Activated CD4-positive, alpha-beta T cell treated with anti-CD3 and anti-CD28 coated beads, Interleukin-2, amount 50 U/mL, for 48 hours (primary cell): ENCODE results near the gene KLLN.
"Not testable (repeated sequence)": the region's sequence is repeated elsewhere in the genome, so short reads cannot be mapped to it uniquely, and the experiment has no call there.

Source experiments
- DNase-seq, 2 experiments: peaks; one replicate each; pipeline ENCODE4 v3.0.0-alpha.2; 2020

The KLLN gene, protein sequence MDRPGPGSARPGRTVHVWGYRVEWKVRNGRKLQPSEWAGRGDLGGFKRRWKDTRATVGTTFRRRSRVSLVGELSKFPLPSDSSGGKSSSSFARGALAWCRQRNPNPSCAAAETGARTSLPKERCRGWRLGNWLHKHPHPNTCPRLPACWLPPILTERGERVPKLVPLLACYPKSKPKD

DNA sequence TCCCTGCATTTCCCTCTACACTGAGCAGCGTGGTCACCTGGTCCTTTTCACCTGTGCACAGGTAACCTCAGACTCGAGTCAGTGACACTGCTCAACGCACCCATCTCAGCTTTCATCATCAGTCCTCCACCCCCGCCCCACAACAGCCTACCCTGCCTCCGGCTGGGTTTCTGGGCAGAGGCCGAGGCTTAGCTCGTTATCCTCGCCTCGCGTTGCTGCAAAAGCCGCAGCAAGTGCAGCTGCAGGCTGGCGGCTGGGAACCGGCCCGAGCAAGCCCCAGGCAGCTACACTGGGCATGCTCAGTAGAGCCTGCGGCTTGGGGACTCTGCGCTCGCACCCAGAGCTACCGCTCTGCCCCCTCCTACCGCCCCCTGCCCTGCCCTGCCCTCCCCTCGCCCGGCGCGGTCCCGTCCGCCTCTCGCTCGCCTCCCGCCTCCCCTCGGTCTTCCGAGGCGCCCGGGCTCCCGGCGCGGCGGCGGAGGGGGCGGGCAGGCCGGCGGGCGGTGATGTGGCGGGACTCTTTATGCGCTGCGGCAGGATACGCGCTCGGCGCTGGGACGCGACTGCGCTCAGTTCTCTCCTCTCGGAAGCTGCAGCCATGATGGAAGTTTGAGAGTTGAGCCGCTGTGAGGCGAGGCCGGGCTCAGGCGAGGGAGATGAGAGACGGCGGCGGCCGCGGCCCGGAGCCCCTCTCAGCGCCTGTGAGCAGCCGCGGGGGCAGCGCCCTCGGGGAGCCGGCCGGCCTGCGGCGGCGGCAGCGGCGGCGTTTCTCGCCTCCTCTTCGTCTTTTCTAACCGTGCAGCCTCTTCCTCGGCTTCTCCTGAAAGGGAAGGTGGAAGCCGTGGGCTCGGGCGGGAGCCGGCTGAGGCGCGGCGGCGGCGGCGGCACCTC is at the start of gene KLLN, which contains the start of gene PTEN:
TSS of gene KLLN (minus strand) at position 481 of the 891 bp plus-strand sequence. CDS start 1,046 bp downstream, outside the sequence.
TSS of gene PTEN (plus strand) at position 573 of the 891 bp plus-strand sequence. CDS start 845 bp downstream, outside the sequence.
- DNase-seq = peak; percentile 82 to 86

DNA sequence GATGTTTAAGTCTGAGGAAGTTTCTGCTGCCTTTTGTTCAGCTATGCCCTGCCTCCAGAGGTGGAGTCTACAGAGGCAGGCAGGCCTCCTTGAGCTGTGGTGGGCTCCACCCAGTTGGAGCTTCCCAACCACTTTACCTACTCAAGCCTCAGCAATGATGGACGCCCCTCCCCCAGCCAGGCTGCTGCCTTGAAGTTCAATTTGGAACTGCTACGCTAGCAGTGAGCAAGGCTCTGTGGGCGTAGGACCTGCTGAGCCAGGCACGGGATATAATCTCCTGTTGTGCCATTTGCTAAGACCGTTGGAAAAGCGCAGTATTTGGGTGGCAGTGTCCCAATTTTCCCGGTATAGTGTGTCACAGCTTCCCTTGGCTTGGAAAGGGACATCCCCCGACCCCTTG is 40.1 kb upstream of the KLLN start:
- DNase-seq = not testable (repeated sequence)

DNA sequence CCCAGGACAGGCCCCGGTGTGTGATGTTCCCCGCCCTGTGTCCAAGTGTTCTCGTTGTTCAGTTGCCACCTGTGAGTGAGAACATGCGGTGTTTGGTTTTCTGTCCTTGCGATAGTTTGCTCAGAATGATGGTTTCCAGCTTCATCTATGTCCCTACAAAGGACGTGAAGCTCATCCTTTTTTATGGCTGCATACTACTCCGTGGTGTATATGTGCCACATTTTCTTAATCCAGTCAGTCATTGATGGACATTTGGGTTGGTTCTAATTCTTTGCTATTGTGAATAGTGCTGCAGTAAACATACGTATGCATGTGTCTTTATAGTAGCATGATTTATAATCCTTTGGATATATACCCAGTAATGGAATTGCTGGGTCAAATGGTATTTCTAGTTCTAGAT is 34.6 kb upstream of the KLLN start:
- not testable (repeated sequence) for DNase-seq

DNA sequence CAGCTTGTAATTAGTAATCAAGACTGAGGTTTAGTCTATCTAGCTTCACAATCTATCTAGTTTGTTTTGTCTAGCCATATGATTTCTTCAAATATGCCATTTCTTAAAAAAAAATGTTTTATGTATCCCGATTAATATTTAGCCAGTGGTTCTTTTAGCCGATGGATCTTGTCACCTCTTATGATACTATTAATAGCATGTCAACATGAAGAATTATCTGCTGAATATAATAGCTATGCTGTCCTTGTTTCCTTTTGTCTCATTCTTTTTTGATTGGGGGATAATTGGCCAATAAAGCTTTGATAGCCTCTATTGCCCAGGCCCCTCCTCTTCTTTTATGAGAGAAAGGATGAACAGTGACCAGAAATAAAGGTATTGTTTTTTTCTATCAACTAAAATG is 32.9 kb upstream of the KLLN start:
- no peak for DNase-seq

DNA sequence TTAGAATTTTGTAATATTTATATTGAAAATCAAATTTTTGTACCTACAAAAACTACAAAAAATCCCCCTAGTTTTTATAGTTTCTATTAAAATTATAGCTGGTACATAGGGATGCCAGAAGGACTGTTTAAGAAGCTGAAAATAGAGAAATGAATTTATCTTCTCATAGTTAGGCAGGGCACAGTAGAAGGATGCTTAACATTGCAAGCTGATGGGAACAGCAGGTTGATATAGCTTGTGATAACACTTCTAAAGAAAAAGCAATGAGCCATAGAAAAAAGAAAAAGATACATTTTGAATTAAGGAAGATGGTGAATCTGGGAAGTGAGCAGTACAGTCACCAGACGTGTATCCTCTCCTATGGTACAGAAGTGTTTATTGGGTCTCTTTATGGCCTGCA is 32.1 kb upstream of the KLLN start:
- DNase-seq = no peak

DNA sequence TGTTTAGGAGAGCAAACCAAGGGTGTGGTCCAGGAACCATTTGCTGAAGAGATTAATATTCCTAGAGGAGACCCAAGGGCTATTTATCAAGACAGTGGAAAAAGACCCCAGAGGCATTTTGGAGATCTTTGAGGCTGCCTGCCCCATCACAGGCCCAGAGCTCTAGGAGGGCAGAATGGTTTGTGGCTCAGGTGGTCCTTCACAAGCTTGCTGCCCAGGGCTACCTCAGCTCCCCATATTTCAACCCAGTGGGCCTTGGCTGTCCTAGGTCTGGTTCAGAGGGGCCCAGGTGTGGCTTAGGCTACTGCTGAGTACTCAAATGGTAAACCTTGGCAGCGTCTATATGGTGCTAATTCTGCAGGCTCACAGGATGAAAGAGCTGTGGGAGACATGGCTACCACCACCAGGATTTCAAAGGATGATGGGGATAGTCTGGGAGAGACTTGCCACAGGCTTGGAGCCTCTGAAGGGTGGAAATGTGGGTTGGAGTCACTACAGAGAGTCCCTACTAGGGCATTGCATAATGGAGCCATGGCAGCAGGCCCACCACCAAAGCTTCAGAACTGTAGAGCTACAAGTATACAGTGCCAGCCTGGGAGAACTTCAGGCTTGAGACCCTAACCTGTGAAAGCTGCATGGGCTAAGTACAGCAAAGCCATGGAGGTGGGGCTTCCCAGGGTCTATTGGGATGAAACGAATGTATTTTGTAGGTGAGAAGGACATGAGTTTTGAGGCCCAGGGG is 24.4 kb upstream of the KLLN start:
- no peak for DNase-seq

DNA sequence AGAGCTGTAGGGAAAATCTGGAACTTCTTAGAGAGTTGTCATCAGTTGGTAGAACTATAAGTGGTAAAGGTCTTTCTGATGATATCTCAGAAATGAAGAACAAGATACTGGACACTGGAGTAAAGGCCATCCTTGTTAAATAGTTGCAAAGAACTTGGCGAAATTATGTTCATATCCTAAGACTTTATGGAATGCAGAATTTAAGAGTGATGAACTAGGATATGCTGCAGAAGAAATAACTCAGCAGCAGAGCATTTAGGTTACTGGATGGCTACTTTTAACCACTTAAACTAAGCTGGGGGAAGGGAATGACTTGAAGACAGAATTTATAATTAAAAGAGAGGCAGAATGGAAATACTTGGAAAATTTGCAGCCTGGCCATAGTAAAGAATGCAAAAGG is 23.8 kb upstream of the KLLN start:
- DNase-seq = no peak

DNA sequence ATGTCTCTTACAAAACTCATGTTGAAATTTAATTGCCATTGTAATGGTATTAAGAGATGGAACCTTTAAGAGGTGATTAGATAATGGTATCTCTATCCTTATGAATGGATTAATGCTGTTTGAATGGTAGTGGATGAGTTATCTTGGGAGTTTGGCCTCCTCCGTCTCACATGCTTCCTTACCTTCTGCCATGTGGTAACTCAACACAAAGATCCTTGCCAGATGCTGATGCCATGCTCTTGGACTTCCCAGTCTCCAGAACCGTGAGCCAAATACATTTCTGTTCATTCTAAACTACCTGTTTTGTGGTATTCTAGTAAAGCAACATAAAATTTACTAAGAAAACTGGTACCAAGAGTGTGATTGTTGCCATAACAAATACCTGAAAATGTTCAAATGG is 23.3 kb upstream of the KLLN start:
- no peak for DNase-seq

DNA sequence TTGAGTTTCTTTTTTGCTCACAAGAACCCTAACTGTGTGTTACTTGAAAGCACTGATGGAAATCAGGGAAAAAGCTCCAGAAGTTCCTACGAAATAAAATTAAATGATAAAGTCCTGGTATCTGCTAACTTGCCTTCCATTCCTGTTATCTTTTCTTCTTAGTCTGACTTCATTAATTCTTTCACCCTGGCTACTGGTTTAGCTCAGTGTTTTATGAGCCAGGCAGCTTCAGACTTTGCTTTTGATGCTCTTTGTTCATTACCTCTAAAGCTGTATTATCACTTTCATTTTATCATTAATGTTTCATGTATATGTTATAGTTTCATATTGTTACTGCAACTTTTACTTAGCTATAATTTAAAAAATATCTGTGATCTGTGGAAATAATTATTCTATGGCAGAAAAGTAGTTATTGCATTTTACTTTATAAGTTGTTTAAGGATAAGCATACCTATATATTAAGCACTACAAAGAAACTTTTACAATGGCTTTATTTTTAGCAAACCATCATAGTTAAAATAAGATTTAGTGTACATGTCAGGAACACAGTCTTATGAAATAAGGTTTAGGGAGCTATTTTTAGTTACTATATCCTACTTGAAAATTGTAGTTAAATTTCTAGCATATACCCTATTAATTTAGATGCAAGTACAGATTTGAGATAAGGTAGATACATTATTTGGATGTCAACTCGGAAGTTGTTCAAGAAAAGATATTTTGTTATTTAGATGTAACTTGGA is 19.4 kb upstream of the KLLN start:
- no peak for DNase-seq

DNA sequence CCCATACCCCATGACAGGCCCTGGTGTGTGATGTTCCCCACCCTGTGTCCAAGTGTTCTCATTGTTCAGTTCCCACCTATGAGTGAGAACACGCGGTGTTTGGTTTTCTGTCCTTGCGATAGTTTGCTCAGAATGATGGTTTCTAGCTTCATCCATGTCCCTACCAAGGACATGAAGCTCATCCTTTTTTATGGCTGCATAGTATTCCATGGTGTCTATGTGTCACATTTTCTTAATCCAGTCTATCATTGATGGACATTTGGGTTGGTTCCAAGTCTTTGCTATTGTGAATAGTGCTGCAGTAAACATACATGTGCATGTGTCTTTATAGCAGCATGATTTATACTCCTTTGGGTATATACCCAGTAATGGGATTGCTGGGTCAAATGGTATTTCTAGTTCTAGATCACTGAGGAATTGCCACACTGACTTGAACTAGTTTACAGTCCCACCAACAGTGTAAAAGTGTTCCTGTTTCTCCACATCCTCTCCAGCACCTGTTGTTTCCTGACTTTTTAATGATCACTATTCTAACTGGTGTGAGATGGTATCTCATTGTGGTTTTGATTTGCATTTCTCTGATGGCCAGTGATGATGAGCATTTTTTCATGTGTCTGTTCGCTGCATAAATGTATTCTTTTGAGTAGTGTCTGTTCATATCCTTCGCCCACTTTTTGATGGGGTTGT is 18.2 kb upstream of the KLLN start:
- DNase-seq = not testable (repeated sequence)

DNA sequence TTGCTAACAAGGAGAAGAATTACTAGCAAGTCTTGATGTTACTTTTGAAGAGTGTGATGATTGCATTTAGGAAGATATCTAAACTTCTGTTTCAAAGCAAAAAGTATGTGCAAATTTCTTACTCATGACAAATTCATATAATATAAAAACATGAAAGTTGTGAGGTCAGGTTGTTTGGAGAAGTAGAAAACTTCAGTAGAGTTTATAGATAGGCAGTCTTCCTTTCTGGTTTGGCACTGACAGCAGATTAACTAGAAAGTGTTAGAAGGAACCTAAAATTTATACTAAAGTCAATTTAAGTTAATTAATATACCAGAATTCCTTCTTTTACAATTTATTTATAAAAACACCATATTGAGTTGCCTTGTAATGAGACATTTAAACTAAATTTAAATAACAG is 17.0 kb upstream of the KLLN start:
- no peak for DNase-seq

DNA sequence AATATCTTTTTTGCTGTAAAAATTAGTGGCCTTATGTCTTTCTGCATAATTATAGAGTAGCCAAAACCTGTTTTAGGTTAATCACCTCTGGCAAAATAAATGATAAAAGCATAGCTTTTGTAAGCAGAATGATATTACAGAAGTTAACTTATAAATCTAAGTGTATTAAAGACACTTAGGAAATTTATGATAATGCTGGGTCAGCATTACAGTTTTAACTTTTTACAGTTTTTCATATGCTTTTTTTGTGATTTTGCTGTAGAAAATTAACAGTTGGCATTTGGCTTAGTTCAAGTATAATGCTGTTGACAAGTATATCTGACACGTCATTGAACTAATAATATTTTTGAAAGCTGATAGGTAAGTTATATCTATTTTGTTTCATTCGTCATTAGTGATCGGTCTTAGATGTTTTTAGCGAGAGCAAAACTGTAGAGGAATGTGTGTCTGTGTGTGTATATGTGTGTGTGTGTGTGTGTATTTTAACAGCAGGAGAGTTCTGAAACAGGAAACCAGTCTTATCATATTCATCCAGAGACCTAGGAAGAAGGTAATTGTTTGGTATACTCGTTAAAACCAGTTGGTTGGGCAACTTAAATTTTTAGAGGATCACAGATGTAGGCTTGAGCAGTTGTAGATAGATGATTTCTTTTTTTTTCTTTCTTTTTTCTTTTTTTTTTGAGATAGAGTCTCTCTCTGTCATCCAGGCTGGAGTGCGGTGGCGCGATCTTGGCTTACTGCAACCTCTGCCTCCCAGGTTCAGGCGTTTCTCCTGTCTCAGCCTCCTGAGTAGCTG is 15.5 kb upstream of the KLLN start:
- no peak for DNase-seq

DNA sequence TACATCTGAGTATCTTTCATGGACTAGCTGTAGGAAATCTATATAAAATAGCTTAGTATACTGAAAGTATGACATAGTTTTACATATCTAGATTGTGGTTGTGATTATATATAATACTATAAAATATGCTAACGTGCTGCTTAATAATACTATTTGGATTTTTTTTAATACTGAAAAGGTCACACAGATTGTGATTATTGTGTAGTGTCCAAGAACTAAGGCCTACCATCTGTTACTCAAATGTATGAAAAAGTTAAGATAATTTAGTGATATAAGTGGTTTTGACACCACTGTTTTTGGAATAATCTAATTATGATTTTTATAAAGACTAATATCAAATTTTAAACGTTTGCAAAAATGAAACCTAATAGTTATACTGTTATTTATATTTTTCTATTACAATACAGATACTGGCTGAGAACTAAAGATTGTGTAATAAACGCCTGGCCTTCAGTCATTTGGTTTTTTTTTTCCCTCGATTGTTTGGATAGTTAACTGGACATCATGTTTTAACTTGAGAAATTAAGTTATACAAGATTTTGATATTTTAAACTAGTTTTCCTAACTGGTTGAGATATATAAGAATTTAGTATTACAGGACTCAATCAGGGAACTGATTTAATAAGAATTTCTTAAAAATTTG is 12.7 kb upstream of the KLLN start:
- no peak for DNase-seq

DNA sequence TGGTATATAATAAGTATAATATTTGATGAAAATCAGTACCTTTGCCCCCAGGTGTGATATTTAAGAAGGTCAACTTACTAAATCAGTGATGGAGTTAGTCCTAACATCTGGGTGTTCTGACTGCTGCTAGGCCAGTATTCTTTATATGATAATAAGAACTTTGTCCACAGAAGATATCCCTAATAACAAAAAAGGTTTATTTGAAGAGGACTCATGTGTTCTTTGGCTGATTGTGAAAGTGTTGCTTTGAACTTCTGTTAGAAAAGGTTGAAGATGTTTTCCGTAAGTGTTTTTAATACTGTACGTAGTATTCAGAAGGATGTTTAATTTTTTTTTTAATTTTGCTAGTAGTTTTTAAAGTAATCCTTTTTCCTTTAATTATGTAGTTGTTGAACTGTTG is 10.3 kb upstream of the KLLN start:
- DNase-seq = no peak

DNA sequence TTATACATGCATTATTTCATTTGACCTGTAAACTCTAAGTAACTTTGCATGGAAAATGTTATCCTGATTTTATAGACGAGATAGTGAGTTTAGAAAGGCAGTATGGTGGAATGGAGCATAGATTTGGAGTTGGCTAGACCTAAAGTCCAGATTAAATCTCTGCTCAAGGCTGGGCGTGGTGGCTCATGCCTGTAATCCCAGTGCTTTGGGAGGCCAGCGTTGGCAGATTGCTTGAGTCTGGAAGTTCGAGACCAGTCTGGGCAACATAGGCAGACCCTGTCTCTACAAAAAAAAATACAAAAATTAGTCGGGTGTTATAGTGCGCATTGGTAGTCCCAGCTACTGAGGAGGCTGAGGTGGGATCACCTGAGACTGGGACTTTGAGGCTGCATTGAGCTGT is 9.5 kb upstream of the KLLN start:
- DNase-seq = no peak

DNA sequence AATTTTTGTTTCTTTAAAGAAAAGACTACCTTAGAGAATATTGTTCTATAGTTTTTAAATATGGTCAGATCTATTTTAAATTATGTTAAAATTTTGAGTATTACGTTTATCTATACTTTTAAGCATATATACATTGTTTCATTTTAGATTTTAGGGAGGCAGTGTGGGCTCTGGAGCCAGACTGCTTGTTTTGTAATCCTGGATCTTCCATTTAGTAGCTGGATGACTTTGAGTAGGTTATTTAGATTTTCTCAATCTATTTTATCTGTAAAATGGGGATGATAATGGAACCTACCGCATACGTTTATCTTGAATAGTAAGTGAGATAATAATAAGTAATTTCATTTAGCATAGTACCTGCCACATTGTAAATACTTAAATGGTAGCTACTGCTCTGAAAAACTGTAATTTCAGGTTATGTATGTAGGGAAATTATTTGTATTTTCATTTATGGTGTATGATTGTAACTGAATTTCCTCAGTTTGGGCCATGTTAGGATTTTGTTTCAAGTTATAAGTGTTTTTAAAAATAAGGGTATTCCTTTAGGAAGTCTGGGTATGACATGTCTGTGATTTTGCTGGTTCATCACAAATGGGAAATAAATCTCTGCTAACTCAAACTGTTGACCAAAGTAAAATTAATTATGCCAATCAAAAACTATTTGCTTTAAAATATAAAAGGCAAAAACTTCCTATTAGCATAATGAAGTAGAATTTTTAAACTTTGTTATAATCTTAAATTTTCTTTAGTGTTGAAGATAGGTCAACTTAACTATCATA is 6.6 kb upstream of the KLLN start:
- no peak for DNase-seq

DNA sequence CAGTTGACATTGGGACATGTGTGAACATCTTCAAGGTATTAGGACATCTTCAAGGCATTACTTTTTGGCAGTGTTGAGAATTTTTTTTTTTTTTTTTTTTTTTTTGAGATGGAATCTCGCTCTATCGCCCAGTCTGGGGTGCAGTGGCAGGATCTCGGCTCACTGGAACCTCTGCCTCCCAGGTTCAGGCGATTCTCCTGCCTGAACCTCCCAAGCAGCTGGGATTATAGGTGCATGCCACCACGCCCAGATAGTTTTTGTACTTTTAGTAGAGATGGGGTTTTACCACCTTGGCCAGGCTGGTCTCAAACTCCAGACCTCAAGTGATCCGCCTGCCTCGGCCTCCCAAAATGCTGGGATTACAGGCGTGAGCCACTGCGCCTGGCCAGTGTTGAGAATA is 5.8 kb upstream of the KLLN start:
- not testable (repeated sequence) for DNase-seq

DNA sequence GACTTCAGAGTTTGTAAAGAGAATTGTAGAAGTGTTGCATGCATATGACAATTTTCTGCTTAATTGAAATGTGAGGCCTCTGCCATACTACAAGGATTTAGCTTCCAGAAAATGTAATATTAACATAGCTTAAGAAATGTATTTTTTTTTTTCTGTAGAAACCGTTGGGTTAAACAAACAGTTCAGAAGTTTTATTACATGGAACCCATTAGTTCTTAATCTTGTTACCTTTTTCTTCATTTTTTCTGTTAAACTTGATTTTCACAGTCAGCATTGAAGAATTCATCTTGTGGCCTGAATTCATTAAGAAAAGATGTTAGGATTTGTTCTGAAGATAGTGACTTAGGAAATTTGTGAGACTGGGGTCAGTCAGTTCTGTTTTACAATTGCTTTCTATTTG is 4.9 kb upstream of the KLLN start:
- DNase-seq = no peak

DNA sequence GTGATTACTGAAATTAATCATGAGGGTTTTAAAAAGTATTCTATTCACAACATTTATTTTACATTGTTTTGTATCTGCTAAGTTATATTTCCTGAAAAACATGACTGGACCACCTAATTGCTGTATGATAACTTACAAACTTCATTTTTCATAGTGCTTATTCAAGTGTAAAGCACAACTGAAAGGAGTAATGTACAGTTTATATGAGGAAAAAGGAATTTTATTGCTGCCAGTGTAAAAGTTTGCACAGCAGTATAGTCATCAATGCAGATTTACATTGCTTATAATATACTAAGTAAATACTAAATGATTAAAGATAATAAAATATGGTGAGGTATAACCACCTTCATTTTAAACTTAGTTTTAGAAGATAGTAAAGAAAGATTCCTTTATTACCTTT is 4.1 kb upstream of the KLLN start:
- no peak for DNase-seq

DNA sequence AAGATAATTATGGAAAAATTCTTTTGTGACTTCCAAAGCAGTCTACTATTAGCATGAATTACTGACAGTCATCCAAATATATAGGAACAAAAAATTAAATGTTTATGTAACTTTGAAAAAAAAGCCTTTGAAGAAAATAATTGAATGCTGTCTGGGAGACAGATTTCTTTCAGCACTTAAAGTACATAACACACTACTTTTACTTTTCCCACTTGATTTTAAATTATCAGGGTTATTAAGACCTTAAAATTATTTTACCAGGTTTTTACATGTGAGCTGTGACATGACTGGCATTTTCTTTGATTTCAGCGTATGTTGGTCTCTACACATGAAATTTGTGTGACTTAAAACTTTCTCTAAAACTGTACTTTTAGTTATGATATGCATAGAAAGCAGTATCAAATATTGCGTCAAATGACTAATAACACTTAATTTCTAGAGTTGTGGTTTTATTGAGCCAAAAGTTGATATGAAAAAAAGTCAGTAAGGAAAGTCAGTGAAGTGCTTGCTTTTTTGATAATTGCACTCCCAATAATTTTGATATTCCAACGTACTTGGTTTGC is 3.2 kb upstream of the KLLN start:
- no peak for DNase-seq
